CD4-positive, CD25-positive, alpha-beta regulatory T cell (primary cell): Measurements from ENCODE around the gene PPIL6. TPM values are rescaled to one million over a fixed set of nuclear protein-coding genes. Genes with fewer than 3 reads are reported as not detected.
"Not testable (repeated sequence)": the region's sequence is repeated elsewhere in the genome, so short reads cannot be mapped to it uniquely, and the experiment has no call there.

Experiments used
- ATAC-seq, 2 donors: fragments of 150-1000 bp; cut with Tn5 transposase; one replicate each; pipeline ENCODE4 v1.10.0; 2021; ENCODE audit warnings: low read depth in 2 of 2, moderate number of reproducible peaks in 2 of 2, moderate library complexity in 1 of 2
- DNase-seq, 3 donors: peaks; one replicate each; pipeline versions ENCODE4 v3.0.0 to v3.0.0-alpha.2; 2012 to 2022; ENCODE audit warnings: mixed read lengths in 1 of 3
- H3K27ac ChIP-seq: one replicate; pipeline ENCODE4 v1.7.0; 2013; ENCODE audit warnings: mild to moderate bottlenecking, low read length; ENCODE audit not compliant: insufficient read depth, poor library complexity, severe bottlenecking
- H3K27me3 ChIP-seq: one replicate; pipeline ENCODE4 v1.7.0; 2013; ENCODE audit warnings: low read length; ENCODE audit not compliant: control insufficient read depth, insufficient read depth
- H3K36me3 ChIP-seq: one replicate; pipeline ENCODE4 v1.7.0; 2013; ENCODE audit warnings: mild to moderate bottlenecking, low read length, moderate library complexity; ENCODE audit not compliant: control insufficient read depth, insufficient read depth
- H3K4me1 ChIP-seq: 2 replicates; pipeline ENCODE4 v1.7.0; 2013; ENCODE audit warnings: mild to moderate bottlenecking, low read length; ENCODE audit not compliant: insufficient read depth, control insufficient read depth, poor library complexity, severe bottlenecking
- H3K4me3 ChIP-seq: one replicate; pipeline ENCODE4 v1.7.0; 2013; ENCODE audit warnings: low read depth, mild to moderate bottlenecking, low read length, moderate library complexity
- H3K9me3 ChIP-seq, 2 experiments: 1 replicate in 1 of 2; 2 replicates in 1 of 2; pipeline ENCODE4 v1.7.0; 2013; ENCODE audit warnings: low read length in 2 of 2, mild to moderate bottlenecking in 1 of 2, moderate library complexity in 1 of 2; ENCODE audit not compliant: control insufficient read depth in 2 of 2
- H3K27ac Mint-ChIP-seq, 3 donors: one replicate each; pipeline ENCODE4 v1.8.0; 2020 to 2022; ENCODE audit warnings: mild to moderate bottlenecking in 3 of 3, mixed read lengths in 3 of 3, moderate library complexity in 2 of 3
- H3K27me3 Mint-ChIP-seq: one replicate; pipeline ENCODE4 v1.8.0; 2022; ENCODE audit warnings: mild to moderate bottlenecking, mixed read lengths
- H3K36me3 Mint-ChIP-seq: one replicate; pipeline ENCODE4 v1.8.0; 2020; ENCODE audit warnings: mixed read lengths
- H3K4me1 Mint-ChIP-seq, 4 donors: one replicate each; pipeline ENCODE4 v1.8.0; 2020 to 2022; ENCODE audit warnings: mixed read lengths in 4 of 4, mild to moderate bottlenecking in 1 of 4
- H3K4me3 Mint-ChIP-seq, 4 donors: one replicate each; pipeline ENCODE4 v1.8.0; 2020 to 2022; ENCODE audit warnings: mild to moderate bottlenecking in 4 of 4, mixed read lengths in 4 of 4, moderate library complexity in 3 of 4
- H3K9me3 Mint-ChIP-seq, 7 donors: one replicate each; pipeline ENCODE4 v1.8.0; 2020 to 2022; ENCODE audit warnings: mixed read lengths in 7 of 7, mild to moderate bottlenecking in 3 of 7, moderate library complexity in 2 of 7
- polyA plus RNA-seq, 4 donors: library from polyadenylated mRNA; unstranded; fragments of 300-500 nt; fragmentation: Illumina TruSeq; gene quantifications; one replicate each; pipeline ENCODE4 v1.2.3, GENCODE V29; 2021
- total RNA-seq: library from RNA; stranded (reverse); gene quantifications from one replicate; pipeline ENCODE4 v1.2.3, GENCODE V29; 2022

The PPIL6 gene
- total and polyA plus RNA-seq, 5 donors from 2014 or later, result 0.24 to 0.91 (median 0.42) TPM

DNA sequence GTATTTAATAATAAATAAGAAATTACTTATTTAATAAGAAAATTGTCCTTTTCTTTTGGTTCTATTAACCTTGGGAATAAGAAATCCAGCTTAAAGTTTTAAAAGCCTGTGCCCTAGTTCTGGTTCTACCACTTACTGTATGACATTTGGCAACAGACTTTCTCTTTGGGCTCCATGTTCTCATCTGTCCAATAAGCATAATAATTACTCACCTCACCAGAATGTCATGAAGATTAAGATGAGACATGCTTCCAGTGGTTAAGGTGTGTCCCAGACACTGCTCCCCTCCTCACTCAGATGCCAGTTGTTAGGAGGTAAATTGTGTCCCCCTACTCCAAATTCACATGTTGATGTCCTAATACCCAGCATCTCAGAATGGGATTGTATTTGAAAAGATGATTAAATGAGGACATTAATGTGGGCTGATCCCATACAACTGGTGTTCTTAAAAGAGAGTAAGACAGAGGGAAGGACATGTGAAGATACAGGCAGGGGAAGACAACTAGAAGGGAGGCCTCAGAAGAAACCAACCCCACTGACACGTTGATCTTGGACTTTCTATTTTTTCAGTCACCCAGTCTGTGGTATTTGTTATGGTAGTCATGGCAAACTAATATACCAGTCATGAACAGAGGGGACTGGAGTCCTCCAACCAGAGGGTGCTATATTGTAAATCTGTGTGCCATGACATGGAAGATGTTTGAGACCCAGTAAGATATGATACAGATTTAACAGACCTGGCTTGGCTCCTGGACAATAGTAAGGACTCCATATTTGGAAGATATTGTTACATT is 21.5 kb upstream of the PPIL6 start:
- ATAC-seq (no peak), DNase-seq (no peak)
- peaks cover 35% of the 10 kb centered on the region for H3K4me1 ChIP-seq
- Mint-ChIP-seq H3K36me3 (peaks cover 30% of the 10 kb centered on the region), H3K27ac (peak overlapping the region; percentile 33 to 63 (median 49)), H3K9me3 (no peaks in the 10 kb centered on the region), H3K4me1 (peaks cover 32 to 70% (median 58%) of the 10 kb centered on the region in 4 donors), H3K27me3 (no peaks in the 10 kb centered on the region), H3K4me3 (peak overlapping the region in 2 of 4 donors; percentile 29 to 68)
- H3K27me3 ChIP-seq, result no peaks in the 10 kb centered on the region
- no peaks in the 10 kb centered on the region for H3K9me3 ChIP-seq
- H3K27ac ChIP-seq, result peak overlapping the region; percentile 96
- no peak overlapping the region for H3K4me3 ChIP-seq
- peaks cover 56% of the 10 kb centered on the region for H3K36me3 ChIP-seq

GRCh38 chr6:109461205-109461604 is 20.8 kb upstream of the PPIL6 start:
- peaks cover 49% of the 10 kb centered on the region for H3K36me3 ChIP-seq
- not testable (repeated sequence) for H3K4me3 ChIP-seq, DNase-seq, H3K27me3 Mint-ChIP-seq, ATAC-seq, H3K27me3 ChIP-seq, H3K9me3 Mint-ChIP-seq, H3K4me3 Mint-ChIP-seq, H3K9me3 ChIP-seq
- Mint-ChIP-seq H3K4me1 (peaks cover 34 to 77% (median 60%) of the 10 kb centered on the region in 4 donors), H3K36me3 (peaks cover 30% of the 10 kb centered on the region), H3K27ac (peak overlapping the region in 1 of 3 donors; percentile 60)
- peaks cover 42% of the 10 kb centered on the region for H3K4me1 ChIP-seq
- H3K27ac ChIP-seq, result peak overlapping the region; percentile 96

- peaks cover 32 to 69% (median 53%) of the 10 kb centered on the region in 4 donors for H3K4me1 Mint-ChIP-seq
- H3K4me3 Mint-ChIP-seq, result no peak overlapping the region
- peaks cover 40% of the 10 kb centered on the region for H3K36me3 ChIP-seq
- peak overlapping the region; percentile 22 to 67 (median 43) for H3K27ac Mint-ChIP-seq
- no peak overlapping the region for H3K4me3 ChIP-seq
- ATAC-seq (no peak), DNase-seq (no peak)
- peaks cover 22% of the 10 kb centered on the region for H3K36me3 Mint-ChIP-seq
- H3K9me3 Mint-ChIP-seq, result no peaks in the 10 kb centered on the region
- peak overlapping the region; percentile 96 for H3K27ac ChIP-seq
- H3K27me3 ChIP-seq, result no peaks in the 10 kb centered on the region
- H3K27me3 Mint-ChIP-seq, result peaks cover under 1% of the 10 kb centered on the region
- H3K9me3 ChIP-seq, result no peaks in the 10 kb centered on the region
- H3K4me1 ChIP-seq, result peaks cover 46% of the 10 kb centered on the region
Observed at GRCh38 chr6:109460161-109460829, 19.9 kb upstream of the PPIL6 start.

GRCh38 chr6:109458774-109459531 is 18.5 kb upstream of the PPIL6 start:
- Mint-ChIP-seq H3K9me3 (no peaks in the 10 kb centered on the region), H3K27ac (peak overlapping the region; percentile 67 to 84 (median 83)), H3K4me1 (peaks cover 29 to 70% (median 49%) of the 10 kb centered on the region in 4 donors), H3K4me3 (peak overlapping the region in 2 of 4 donors; percentile 13 to 35), H3K36me3 (peaks cover 15% of the 10 kb centered on the region), H3K27me3 (peaks cover 5% of the 10 kb centered on the region)
- DNase-seq, result peak in 1 of 3 donors; percentile 69
- H3K36me3 ChIP-seq, result peaks cover 27% of the 10 kb centered on the region
- H3K27ac ChIP-seq, result peak overlapping the region; percentile 96
- no peaks in the 10 kb centered on the region for H3K9me3 ChIP-seq
- peak; percentile 51 to 58 for ATAC-seq
- no peak overlapping the region for H3K4me3 ChIP-seq
- H3K27me3 ChIP-seq, result no peaks in the 10 kb centered on the region
- peaks cover 46% of the 10 kb centered on the region for H3K4me1 ChIP-seq

- peaks cover 16% of the 10 kb centered on the region for H3K36me3 ChIP-seq
- Mint-ChIP-seq H3K36me3 (peaks cover 15% of the 10 kb centered on the region), H3K4me1 (peaks cover 29 to 77% (median 50%) of the 10 kb centered on the region in 4 donors), H3K4me3 (peak overlapping the region; percentile 77 to 87 (median 86)), H3K27ac (peak overlapping the region in 2 of 3 donors; percentile 86 to 93), H3K9me3 (no peaks in the 10 kb centered on the region), H3K27me3 (peaks cover 5% of the 10 kb centered on the region)
- H3K27ac ChIP-seq, result peak overlapping the region; percentile 96
- H3K27me3 ChIP-seq, result no peaks in the 10 kb centered on the region
- H3K9me3 ChIP-seq, result no peaks in the 10 kb centered on the region
- H3K4me3 ChIP-seq, result no peak overlapping the region
- no peak for ATAC-seq
- peaks cover 60% of the 10 kb centered on the region for H3K4me1 ChIP-seq
- DNase-seq, result no peak
Observed at GRCh38 chr6:109457562-109457996, 17.2 kb upstream of the PPIL6 start.

- H3K9me3 ChIP-seq, result no peaks in the 10 kb centered on the region
- Mint-ChIP-seq H3K9me3 (no peaks in the 10 kb centered on the region), H3K27ac (peak overlapping the region; percentile 49 to 93 (median 86)), H3K27me3 (peaks cover 5% of the 10 kb centered on the region), H3K36me3 (peaks cover 11% of the 10 kb centered on the region), H3K4me3 (peak overlapping the region; percentile 77 to 87 (median 86)), H3K4me1 (peaks cover 23 to 77% (median 49%) of the 10 kb centered on the region in 4 donors)
- ATAC-seq (no peak), DNase-seq (no peak)
- H3K27ac ChIP-seq, result peak overlapping the region; percentile 96
- H3K27me3 ChIP-seq, result no peaks in the 10 kb centered on the region
- H3K36me3 ChIP-seq, result peaks cover 11% of the 10 kb centered on the region
- peaks cover 63% of the 10 kb centered on the region for H3K4me1 ChIP-seq
- H3K4me3 ChIP-seq, result no peak overlapping the region
Observed at GRCh38 chr6:109456710-109457561, 16.5 kb upstream of the PPIL6 start.
